Left renal pelvis (tissue), 4 donors: ENCODE data around the gene TBC1D22A. TPM values are rescaled to one million over a fixed set of nuclear protein-coding genes. Genes with fewer than 3 reads are reported as not detected.
A peak's percentile ranks its signal among the peaks of the same experiment; 100 is the strongest.
"Not testable (repeated sequence)": the region's sequence is repeated elsewhere in the genome, so short reads cannot be mapped to it uniquely, and the experiment has no call there.

ENCODE experiments used
- DNase-seq, 4 donors: peaks; one replicate each; pipeline ENCODE4 v3.0.0-alpha.2; 2013; ENCODE audit warnings: low read depth in 4 of 4, low spot score in 3 of 4
- polyA plus RNA-seq, 4 donors: library from polyadenylated mRNA; unstranded; fragments of 120-200 nt; gene quantifications; one replicate each; pipeline ENCODE4 v1.2.1, GENCODE V29; 2013; ENCODE audit not compliant: insufficient read length in 4 of 4

TBC1D22A gene
- polyA plus RNA-seq, 4 donors: 14.3 to 19.3 (median 15.7) TPM

- DNase-seq: peak in 3 of 4 donors; percentile 18 to 31 (median 19)
These were observed 340.2 kb downstream of the TBC1D22A start for GRCh38 chr22:47102648-47103047.

GRCh38 chr22:47105085-47105484, 342.6 kb downstream of the TBC1D22A start:
- DNase-seq: no peak

- no peak for DNase-seq
These were observed 344.4 kb downstream of the TBC1D22A start for GRCh38 chr22:47106806-47107205.

- no peak for DNase-seq
These were observed 345.0 kb downstream of the TBC1D22A start for GRCh38 chr22:47107431-47107830.

GRCh38 chr22:47110817-47111443, 348.5 kb downstream of the TBC1D22A start:
- DNase-seq: no peak

- DNase-seq: no peak
These were observed 349.5 kb downstream of the TBC1D22A start for GRCh38 chr22:47111626-47112581.

- DNase-seq: no peak
These were observed 350.1 kb downstream of the TBC1D22A start for GRCh38 chr22:47112582-47112965.

- DNase-seq: no peak
These were observed 350.8 kb downstream of the TBC1D22A start for GRCh38 chr22:47112994-47113852.

- DNase-seq: no peak
These were observed 351.5 kb downstream of the TBC1D22A start for GRCh38 chr22:47113853-47114415.

- DNase-seq: no peak
These were observed 352.5 kb downstream of the TBC1D22A start for GRCh38 chr22:47114813-47115517.

- no peak for DNase-seq
These were observed 353.1 kb downstream of the TBC1D22A start for GRCh38 chr22:47115518-47115890.

- DNase-seq: no peak
These were observed 353.5 kb downstream of the TBC1D22A start for GRCh38 chr22:47115921-47116320.

GRCh38 chr22:47116426-47117341, 354.2 kb downstream of the TBC1D22A start:
- DNase-seq: no peak

GRCh38 chr22:47117442-47117841, 355.0 kb downstream of the TBC1D22A start:
- DNase-seq: not testable (repeated sequence)

GRCh38 chr22:47119181-47119580, 356.7 kb downstream of the TBC1D22A start:
- DNase-seq: no peak

- DNase-seq: no peak
These were observed 357.9 kb downstream of the TBC1D22A start for GRCh38 chr22:47120399-47120798.

- no peak for DNase-seq
These were observed 359.3 kb downstream of the TBC1D22A start for GRCh38 chr22:47121791-47122190.

- no peak for DNase-seq
These were observed 360.1 kb downstream of the TBC1D22A start for GRCh38 chr22:47122441-47123000.
